ENCODE results near the gene TAS1R3.

Gene TAS1R3

DNA sequence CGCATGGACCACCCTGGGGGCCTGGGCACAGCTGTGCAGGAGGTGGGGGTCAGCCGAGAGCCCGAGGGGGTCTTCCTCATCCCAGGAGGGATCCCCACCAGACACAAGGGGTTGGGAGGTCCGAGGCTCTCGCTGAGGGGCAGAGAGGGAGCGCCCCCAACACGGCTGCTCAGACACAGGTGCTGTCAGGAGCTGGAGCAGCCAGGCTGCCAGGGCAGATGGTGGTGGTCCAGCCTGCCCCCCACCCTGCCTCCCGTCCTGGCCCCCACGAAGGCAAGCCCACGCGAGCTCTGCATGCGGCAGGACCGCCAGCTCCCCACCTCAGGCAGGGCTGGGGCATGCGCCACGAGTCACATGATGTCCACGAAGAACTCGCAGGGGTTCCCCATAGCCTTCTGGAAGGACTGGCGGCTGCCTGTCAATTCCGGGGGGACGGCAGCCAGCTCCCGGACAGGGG lies 4.7 kb downstream of the TAS1R3 start:
- H3K4me3 ChIP-seq (ENCODE audit: low read depth, low read length) = no peak overlapping the region

GRCh38 chr1:1336446-1336845 lies 5.4 kb downstream of the TAS1R3 start:
- no peak overlapping the region for H3K4me3 ChIP-seq (ENCODE audit: low read depth, low read length)

DNA sequence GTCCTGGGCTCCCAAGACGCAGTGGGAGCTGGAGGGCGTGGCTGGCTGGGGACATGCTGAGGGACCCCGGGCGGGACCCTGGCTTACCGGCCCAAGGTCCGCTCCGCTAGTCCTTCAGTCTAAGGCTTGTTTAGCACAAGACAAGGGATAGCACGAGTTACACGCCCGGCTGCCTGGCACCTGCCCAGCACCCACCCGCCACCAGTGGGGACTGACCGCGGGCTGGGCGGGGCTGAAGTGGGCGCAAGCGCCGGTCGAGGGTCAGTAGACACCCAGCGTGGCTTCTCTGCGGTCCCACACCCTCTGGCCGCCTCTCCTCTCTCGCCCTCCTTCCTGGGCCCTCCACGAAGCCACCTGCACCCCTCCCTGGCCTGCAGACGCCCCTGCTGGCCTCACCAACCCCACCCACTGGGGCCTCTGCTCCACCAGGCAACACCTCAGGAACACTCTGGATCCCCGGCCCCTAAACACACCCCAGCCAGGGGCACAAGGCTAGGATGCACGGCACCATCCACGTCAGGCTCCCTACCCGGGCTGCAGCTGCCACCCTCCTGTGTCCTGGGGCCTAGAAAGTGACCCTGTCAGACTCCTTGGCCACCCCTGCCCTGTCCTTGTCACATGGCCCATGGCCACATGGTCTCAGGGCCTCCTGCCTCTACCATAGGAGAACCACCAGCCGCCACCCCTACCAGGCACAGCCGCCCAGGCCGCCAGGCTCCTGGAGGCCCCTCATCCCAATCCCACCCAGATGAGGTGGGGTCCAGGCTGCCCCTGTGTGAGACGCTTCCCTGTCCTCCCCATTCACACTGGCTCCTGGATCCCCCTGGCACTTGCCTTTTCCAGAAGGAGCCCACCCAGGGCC lies 6.1 kb downstream of the TAS1R3 start:
- H3K4me3 ChIP-seq (ENCODE audit: low read depth, low read length) = no peak overlapping the region

DNA sequence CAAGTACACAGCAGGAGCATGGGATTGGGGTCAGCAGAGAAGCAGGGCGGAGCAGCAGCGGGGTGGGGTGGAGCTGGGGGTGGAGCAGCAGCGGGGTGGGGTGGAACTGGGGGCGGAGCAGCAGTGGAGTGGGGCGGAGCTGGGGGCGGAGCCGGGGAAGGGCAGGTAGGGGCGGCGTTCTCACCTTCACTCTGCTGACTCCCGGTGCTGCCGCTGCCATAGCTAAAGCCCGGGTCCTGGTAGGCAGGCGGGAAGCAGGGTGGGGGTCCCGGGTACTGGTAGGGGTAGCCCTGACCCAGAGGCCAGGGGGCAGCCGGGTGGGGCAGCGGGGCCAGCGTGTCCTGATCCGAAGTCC lies 6.7 kb downstream of the TAS1R3 start:
- H3K4me3 ChIP-seq (ENCODE audit: low read depth, low read length) = no peak overlapping the region

DNA sequence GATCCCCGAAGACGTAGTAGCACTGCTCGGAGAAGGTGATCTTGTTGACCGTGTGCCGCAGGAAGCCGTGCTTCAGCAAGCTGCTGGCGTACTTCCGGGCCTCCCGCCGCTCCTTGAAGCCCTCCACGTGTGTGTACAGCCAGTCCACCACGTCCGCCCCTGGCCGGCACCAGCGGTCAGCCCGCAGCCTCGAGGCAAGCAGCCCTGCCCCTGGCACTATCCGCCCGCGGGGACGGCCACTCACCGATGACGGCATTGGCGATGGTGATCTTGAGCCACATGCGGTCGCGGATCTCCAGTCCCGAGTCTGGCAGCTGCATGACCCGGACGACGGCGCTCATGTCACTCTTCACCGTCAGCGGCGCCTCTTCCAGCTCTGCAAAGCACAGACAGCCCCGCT lies 7.2 kb downstream of the TAS1R3 start:
- H3K4me3 ChIP-seq (ENCODE audit: low read depth, low read length) = no peak overlapping the region

- no peak overlapping the region for H3K4me3 ChIP-seq (ENCODE audit: low read depth, low read length)
These were observed 9.1 kb downstream of the TAS1R3 start for GRCh38 chr1:1340185-1340584.

- no peak overlapping the region for H3K4me3 ChIP-seq (ENCODE audit: low read depth, low read length)
These were observed 9.9 kb downstream of the TAS1R3 start for GRCh38 chr1:1340791-1341548.

DNA sequence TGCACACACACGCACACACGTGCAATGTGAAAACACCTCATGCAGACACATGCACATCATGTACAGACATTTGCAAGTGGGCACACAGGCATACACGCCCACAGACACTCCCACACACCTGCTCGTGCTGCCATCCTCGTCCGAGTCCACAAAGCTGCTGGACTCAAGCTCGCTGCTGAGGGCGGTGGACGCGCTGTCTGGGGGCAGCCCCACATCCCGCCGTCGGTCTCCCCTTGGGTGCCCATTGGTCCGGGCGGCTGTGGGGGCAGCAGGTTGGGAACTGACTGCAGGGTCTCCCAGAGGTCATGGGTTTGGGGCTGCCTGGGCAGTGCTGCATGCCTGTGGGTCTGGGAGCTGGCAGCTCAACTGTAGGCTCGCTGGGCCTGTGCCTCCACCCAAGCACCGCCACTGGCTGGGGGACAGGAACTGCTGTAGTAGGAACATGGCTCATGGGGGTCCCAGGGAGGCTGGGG lies 10.5 kb downstream of the TAS1R3 start:
- H3K4me3 ChIP-seq (ENCODE audit: low read depth, low read length) = no peak overlapping the region

DNA sequence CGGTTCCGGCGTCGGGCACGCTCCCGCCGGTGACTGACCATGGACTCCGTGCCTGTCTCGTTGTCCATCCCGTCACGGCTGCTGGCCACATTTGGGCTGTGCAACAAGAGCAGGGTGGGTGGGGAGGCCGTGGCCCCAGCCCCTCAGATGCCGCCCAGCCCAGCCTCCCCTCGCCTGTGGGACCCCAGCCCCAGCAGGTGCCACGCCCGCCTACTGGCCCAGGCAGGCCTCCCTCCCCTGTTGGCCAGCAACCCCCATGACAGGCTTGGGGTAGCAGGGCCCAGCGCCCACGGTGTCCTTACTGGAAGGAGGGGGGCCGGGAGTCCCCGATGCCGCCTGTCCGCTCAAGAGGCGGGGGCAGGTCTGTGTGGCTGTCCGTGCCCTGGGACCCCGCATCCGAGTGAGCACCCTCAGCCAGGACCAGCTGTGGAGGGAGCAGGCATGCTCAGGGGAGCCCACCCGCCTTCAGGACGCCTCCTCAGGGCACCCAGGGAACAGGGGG lies 11.0 kb downstream of the TAS1R3 start:
- H3K4me3 ChIP-seq (ENCODE audit: low read depth, low read length) = no peak overlapping the region

GRCh38 chr1:1342584-1343115 lies 11.6 kb downstream of the TAS1R3 start:
- H3K4me3 ChIP-seq (ENCODE audit: low read depth, low read length) = no peak overlapping the region

- no peak overlapping the region for H3K4me3 ChIP-seq (ENCODE audit: low read depth, low read length)
These were observed 12.8 kb downstream of the TAS1R3 start for GRCh38 chr1:1343811-1344421.

- no peak overlapping the region for H3K4me3 ChIP-seq (ENCODE audit: low read depth, low read length)
These were observed 13.7 kb downstream of the TAS1R3 start for GRCh38 chr1:1344655-1345361.

GRCh38 chr1:1345384-1345783 lies 14.3 kb downstream of the TAS1R3 start:
- no peak overlapping the region for H3K4me3 ChIP-seq (ENCODE audit: low read depth, low read length)

DNA sequence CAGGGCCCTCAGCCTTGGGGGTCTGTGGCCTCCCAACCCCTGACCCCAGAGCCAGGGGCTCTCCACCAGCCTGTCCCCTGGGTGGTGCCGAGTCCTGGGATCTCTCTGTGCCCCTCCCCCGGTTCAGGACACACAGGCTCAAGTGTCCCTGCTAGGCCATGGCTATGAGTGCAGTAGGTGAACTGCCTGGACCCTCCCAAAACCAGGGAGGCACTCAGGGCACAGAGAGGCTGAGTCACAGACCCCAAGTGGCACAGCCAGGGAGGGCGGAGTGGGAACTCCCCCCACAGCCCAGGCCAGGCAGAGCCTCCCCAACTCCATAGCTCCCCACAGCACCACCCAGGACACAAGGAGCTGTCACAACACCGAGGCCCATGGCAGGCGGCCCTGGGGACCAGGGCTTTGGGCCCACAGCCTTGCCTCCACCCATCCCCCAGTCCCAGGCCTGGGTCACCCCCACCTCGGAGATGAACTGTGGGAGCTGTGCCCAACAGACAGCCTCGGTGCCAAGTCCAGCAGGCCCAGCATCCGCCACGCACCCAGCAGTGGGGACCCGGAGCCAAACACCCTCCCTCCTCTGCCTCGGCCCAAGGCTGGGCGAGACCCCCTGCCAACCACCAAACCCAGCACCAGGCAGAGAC lies 14.9 kb downstream of the TAS1R3 start:
- no peak overlapping the region for H3K4me3 ChIP-seq (ENCODE audit: low read depth, low read length)

GRCh38 chr1:1346501-1346890 lies 15.4 kb downstream of the TAS1R3 start:
- no peak overlapping the region for H3K4me3 ChIP-seq (ENCODE audit: low read depth, low read length)

DNA sequence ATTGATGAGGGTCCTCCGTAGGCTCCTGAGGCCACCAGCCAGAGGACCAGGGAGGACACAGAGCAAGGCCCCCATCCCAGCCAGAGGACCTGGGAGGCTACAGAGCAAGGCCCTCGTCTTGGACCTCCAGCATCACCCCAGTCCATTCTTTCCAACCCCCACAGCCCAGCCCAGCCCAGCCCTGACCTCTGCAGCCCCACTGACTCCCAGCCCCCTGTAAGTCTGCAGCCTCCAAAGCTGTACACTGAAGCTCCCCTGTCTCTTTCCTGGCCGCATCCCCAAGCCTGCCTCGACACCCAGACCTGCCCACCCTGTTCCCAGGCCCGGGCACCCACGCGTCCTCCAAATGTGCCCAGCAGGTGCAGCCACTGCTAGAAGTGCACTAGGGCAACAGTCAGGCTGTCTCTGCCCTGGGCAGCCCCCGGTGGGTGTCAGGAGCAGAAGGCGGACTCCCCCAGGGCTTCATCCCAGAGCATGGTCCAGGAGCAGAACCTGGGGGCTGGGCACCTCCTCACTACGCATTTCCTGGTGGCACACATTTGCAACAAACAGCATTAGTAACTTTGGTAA lies 16.0 kb downstream of the TAS1R3 start:
- no peak overlapping the region for H3K4me3 ChIP-seq (ENCODE audit: low read depth, low read length)

GRCh38 chr1:1347663-1348419 lies 16.8 kb downstream of the TAS1R3 start:
- H3K4me3 ChIP-seq (ENCODE audit: low read depth, low read length) = peak overlapping the region; percentile 77

GRCh38 chr1:1348420-1349255 lies 17.6 kb downstream of the TAS1R3 start:
- peak overlapping the region; percentile 77 for H3K4me3 ChIP-seq (ENCODE audit: low read depth, low read length)
